ENCODE data around the gene SIRT3.

SIRT3 gene

DNA sequence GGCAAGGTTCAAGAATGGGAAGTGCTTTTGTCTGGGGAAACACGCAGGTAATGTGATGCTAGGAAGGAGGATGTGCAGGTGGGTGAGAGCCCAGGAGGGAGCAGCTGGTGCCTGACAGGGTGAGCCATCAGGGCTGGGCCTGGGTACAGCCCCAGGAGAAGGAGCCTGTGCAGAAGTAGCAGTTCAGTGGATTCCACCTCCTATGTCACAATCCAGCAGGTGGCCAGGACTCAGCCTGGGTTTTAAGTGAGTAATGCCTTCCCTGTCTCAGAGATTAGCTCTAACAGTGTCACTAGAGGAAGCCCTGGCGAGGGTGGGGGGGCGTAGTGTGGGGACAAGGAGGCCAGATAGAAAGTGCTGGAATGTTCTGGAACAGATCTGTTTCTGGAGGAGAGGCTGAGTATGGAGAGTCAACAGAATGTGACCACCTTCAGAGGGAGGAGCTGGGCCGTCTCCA is 20.5 kb downstream of the SIRT3 start:
- no peak for DNase-seq (ENCODE audit: low read depth, low spot score)

DNA sequence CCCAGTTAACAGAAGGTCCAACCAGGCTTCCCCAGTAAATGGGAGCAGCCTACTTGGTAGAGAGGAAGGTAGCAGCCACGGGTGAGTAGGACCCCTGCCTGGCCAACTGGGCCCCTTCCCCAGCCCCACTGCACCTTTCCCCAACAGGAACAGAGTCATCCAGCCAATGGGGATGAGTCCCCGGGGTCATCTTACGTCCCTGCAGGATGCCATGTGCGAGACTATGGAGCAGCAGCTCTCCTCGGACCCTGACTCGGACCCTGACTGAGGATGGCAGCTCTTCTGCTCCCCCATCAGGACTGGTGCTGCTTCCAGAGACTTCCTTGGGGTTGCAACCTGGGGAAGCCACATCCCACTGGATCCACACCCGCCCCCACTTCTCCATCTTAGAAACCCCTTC is 22.1 kb downstream of the SIRT3 start:
- DNase-seq (ENCODE audit: low read depth, low spot score) = no peak

DNA sequence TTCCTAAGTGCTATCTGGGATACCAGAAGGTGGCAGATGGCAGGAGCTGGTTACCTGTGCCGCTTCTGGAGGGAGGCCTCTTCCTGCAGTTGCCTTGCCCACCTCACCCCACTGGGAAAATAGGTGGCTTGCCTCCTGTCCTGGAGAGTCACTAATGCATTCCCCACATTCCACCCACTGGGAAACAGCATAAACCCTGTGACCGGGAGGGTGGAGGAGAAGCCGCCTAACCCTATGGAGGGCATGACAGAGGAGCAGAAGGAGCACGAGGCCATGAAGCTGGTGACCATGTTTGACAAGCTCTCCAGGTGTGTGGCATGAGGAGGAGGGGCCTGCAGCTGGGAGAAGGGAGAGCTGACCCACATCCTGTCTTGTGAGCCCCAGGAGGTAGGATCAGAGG is 23.0 kb downstream of the SIRT3 start:
- DNase-seq (ENCODE audit: low read depth, low spot score) = no peak

DNA sequence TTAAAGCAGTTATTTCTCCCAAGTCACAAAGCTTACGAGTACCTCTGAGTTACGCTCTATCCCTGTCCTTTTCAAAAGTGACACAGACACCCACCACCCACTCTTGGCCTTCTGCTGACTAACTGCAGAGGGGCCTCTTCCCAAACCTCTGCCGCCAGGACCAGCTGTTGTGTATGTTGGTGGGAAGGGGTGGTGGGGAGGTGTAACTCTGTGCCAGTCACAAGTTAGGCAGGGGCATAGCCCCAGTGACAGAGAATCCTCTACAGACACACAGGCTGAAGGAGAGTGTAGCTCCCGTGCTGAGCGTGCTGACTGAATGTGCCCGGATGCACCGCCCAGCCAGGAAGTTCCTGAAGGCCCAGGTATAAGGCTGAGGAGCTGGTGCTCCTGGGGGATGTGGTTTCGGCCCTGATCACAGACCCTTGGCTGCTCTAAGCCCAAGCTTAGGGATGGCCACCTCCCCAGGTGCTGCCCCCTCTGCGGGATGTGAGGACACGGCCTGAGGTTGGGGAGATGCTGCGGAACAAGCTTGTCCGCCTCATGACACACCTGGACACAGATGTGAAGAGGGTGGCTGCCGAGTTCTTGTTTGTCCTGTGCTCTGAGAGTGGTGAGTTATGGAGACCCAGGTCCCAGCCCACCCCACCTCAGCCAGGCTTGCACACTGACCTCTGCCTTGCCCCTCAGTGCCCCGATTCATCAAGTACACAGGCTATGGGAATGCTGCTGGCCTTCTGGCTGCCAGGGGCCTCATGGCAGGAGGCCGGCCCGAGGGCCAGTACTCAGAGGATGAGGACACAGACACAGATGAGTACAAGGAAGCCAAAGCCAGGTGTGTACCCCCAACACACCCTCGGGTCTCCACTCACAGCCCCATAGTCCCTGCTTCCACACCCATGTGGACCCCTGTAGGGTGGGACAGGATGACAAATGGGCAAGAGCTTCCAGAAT is 23.7 kb downstream of the SIRT3 start:
- DNase-seq (ENCODE audit: low read depth, low spot score) = no peak

DNA sequence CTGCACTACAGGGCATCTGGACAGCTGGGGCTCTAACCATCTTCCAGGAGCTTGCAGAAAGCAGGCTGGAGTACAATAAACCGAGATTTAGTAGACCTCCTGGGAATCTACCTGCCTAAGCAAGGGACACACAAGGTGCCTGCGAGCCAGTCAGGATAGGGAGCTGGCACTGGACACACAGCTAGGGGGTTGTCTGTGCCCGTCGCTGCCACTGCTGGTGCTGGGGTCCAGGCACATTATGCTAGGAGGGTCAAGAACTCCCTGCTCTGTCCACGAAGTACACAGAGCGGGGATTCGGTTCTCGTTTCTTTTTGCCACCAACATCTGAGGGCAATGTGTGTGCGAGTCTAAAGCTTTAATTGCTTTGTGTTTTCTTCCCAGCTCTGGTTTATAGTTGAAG is 24.4 kb downstream of the SIRT3 start:
- no peak for DNase-seq (ENCODE audit: low read depth, low spot score)

DNA sequence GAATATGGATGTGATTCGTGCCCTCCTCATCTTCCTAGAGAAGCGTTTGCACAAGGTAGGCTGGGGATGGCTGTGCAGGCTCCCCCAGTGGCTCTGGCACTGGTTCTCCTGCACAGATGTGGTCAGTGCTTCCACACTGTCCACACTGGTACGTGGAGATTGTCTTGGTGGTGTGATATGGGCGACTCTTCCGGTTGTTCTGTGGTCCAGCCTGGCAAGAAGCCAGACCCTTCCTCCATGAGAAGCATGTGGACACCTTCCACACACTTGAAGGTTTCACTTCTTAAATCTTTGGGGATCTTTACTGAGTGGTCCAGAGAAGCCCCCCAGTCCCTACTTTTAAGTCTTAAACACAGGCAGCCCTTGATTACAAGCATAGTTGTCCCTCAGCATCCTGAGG is 24.8 kb downstream of the SIRT3 start:
- no peak for DNase-seq (ENCODE audit: low read depth, low spot score)

DNA sequence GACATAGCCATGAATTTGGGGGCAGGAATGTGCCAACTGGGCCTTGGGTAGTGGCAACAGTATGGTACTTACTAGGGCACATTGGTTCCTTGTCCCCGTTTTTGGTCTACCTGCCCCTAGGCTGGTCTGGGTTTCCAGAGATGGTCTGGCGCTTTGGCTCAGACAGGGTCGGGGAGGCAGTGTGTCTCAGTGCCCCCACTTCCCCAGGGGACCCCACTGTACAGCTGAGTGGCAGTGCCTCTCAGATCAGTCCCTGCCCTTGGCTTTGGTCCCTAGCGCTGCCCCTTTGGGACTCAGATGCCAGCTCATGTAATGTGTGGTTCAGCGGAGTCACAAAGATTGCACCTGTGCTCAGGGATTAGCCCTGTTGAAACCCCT is 25.4 kb downstream of the SIRT3 start:
- no peak for DNase-seq (ENCODE audit: low read depth, low spot score)

DNA sequence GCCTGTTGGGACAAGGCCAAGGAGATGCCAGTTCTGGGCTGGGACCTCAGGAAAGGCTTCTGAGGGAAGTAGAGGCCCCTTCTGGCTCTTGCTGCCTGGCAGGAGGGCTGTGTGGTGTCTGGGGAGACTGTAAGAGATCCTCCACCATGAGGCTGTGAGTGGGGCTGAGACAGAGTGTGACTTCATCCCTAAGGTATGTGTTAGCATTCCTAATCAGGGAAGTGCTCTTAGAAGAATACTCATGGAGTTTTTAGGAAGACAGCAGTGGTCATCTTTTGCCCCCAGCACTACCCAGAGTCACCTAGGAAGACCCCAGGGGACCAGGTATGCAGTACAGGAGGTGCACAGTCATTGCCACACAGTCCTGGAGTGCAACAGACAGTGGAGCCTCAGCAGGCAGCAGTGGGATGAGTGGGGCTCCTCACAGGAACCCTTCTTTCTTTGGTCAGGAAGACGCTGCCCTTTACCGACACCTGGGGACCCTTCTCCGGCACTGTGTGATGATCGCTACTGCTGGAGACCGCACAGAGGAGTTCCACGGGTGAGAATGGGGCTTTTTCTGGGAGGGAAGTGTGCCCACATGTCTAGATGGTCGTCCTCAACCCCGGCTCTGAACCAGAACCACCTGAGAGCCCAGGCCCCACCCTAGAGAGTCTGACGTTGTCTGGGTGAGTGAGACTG is 25.9 kb downstream of the SIRT3 start:
- no peak for DNase-seq (ENCODE audit: low read depth, low spot score)

DNA sequence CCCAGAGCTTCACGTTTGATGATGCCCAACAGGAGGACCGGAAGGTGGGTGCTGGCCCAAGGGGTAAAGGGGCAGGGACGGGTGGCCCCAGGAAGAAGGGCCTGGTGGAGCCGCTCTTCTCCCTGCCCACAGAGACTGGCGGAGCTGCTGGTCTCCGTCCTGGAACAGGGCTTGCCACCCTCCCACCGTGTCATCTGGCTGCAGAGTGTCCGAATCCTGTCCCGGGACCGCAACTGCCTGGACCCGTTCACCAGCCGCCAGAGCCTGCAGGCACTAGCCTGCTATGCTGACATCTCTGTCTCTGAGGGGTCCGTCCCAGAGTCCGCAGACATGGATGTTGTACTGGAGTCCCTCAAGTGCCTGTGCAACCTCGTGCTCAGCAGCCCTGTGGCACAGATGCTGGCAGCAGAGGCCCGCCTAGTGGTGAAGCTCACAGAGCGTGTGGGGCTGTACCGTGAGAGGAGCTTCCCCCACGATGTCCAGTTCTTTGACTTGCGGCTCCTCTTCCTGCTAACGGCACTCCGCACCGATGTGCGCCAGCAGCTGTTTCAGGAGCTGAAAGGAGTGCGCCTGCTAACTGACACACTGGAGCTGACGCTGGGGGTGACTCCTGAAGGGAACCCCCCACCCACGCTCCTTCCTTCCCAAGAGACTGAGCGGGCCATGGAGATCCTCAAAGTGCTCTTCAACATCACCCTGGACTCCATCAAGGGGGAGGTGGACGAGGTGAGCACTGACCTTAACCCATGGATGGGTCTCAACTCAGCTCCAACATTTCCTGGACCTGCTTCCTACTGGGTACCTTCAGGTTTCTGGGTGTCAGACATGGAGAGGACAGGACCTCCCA is 26.6 kb downstream of the SIRT3 start:
- DNase-seq (ENCODE audit: low read depth, low spot score) = no peak

DNA sequence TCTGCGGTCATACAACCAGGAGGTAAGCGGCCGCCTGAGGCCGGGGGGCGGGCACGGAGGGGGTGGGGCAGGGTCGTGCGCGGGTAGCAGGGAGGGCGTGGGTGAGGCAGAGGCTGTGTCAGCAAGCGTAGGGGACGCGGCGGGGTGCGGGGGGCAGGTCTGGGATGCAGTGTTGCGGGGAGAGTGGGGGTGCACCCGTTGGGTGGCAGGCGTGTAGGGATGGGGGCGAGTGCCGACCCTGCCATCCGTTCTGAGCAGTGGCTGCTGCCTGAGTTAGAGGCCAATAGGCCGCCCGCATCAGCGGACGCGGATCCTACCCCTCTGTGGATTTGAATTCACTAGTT is 27.3 kb downstream of the SIRT3 start:
- DNase-seq (ENCODE audit: low read depth, low spot score) = no peak

DNA sequence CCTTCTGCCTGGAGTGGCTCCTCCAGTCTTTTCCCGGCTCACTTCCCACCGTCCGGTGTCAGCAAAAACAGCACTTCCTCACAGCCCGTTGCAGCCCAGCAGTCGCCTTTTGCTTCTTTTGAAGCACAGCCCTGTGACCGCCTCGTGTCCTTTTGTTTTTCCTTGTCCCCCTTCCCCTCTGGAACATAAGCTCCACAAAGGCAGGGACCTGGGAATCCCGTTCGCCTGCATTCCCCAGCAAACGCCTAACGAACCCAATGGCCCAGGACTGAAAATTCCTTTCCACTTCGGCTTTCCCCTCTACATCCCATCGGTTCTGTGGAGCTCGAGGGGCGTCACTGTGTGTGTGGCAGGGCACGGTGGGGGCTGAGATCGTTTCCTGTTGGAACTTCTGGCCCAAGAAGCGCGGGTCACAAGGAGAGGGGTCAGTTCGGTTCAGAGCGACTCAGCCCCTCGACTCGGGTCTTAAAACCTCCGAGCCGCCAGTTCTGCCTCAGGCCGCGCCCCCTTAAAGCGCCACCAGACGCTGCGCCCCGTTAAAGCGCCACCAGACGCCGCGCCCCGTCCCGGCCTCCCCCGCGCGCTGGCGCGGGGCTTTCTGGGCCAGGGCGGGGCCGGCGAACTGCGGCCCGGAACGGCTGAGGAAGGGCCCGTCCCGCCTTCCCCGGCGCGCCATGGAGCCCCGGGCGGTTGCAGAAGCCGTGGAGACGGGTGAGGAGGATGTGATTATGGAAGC is 27.8 kb downstream of the SIRT3 start:
- DNase-seq (ENCODE audit: low read depth, low spot score) = peak; percentile 65

DNA sequence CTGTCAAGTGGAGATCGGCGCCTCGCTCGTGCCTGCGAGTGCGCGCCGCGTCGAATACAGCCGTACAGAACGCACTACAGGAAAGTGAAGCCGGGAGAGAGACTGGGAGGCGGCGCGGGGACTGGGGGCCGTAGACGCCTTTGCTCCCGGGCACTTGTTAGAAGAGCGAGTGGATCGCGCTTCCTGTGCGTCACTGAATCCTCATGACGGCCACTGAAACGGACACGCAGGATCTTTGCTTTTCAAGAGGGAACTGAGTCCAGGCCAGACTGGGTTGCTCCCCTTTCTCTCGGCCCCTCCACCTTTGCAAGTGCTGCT is 28.3 kb downstream of the SIRT3 start:
- DNase-seq (ENCODE audit: low read depth, low spot score) = no peak

DNA sequence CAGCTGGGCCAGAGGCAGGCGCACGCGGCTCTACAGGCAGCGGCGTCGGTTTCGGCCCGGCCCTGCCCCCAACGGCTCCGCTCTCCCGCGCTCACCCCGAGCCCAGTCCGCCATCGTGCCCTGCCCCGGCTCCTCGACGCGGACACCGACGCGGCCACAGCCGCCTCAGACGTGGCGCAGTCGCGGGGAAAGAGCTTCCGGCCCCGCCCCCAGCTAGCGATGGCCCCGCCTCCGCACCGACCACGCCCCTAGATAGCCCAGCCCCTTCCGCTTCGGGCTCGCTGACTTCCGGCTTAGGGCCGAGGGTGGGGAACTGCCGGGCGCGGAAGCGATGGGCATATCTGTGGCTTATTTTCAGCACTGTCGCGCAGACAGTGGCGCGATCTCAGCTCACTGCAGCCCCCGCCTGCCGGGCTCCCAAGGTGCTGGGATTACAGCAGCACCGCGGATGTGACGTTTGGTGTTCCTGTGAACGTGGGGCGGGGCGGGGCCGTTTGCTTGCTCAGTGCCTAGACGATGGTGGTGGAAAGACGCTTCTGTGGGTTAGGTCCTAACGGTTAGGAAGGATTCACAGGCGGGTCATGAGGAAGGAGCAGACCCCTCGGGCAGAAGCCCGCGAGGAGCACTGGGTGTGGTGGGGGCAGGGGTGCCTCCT is 28.8 kb downstream of the SIRT3 start, which contains the start of the genes BET1L and RIC8A:
Gene BET1L (minus strand): TSS at position 192 of the 655 bp plus-strand sequence. CDS start 78 bp downstream, at position 114.
Gene RIC8A (plus strand): TSS at position 501 of the 655 bp plus-strand sequence. CDS start 1,147 bp downstream, outside the sequence.
- peak; percentile 94 for DNase-seq (ENCODE audit: low read depth, low spot score)

DNA sequence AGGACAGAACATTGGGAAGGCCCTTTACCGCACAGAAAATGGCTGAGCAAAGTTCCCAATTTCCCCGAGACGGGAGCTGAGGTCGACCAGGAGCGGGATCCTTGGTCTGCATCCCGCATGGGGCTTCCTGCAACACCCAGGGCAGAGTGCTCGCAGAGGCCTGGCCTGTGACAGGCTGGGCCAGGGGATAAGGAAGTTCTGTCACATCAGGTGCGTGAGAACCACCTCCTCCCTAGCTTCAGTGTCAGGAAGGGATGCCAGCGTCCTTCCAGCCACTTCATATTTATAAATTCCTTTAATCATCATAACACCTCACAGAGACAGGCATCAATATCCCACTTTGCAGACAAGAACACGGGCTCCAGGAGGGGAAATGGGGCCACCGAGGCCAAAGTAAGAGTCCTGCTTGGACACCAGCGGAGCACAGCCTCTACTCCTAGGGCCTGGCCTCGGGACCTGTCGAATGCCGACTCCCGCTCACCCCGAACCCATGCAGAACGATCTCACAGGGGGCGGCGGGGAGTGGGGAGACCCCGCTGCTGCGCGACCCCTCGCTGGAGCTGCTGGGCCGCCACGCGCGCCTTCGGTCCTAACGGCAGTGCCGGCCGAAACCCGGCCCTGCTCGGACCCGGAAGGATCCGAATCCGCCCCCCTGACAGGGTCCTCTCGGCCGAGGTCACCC is 29.5 kb downstream of the SIRT3 start:
- DNase-seq (ENCODE audit: low read depth, low spot score) = no peak

DNA sequence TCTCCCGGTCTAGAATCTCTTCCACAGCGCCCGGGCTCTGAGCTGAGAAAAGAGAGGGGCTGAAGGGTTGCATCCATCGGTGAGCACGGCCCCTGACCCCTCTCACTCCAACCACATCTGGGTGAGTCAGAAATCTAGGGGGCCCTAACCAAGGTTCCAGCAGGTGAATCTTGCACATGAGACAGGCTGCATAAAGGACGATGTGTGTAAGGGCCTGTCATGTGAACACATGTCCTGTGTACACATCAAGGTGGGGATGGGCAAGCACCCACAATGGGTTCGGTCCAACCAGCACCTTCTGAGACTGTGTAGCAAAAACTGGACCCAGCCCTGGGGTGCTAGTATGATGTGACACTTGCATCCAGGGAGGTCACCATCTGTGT is 30.1 kb downstream of the SIRT3 start:
- no peak for DNase-seq (ENCODE audit: low read depth, low spot score)

DNA sequence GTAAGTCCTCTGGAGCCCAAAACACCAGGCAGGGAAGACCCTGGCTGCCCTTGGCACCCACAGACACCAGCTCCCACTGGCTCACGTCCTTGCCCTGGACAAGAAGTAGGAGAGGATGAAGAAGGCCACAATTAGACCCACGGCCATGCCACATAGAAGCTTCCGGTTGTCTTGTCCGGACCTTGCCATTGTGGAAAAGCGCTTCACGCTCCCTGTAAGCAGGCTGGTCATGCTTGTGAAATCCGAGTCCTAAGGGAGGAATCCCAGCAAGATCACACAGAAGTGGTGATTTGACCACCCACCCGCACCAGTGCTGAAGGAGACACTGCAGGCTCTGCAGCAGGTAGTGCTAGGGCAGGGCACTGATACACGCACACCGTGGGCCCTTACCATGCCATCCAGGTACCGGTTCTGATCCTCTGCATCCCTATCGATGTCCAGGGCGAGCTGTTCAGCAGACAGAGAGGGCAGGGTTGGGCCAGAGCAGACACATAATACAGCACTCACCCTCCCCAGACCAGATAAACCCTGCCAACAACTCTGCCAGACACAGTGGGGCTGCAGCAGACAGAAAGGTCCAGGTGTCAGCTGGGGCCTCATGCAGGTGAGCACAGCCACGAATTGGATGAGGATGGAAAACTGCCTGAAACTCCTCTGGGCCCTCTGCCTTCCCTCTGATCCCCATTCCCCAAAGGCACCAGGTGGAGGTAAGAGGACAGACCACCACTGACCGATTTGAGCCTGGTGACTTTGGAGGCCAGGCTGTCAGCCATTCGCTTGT is 30.7 kb downstream of the SIRT3 start:
- no peak for DNase-seq (ENCODE audit: low read depth, low spot score)

DNA sequence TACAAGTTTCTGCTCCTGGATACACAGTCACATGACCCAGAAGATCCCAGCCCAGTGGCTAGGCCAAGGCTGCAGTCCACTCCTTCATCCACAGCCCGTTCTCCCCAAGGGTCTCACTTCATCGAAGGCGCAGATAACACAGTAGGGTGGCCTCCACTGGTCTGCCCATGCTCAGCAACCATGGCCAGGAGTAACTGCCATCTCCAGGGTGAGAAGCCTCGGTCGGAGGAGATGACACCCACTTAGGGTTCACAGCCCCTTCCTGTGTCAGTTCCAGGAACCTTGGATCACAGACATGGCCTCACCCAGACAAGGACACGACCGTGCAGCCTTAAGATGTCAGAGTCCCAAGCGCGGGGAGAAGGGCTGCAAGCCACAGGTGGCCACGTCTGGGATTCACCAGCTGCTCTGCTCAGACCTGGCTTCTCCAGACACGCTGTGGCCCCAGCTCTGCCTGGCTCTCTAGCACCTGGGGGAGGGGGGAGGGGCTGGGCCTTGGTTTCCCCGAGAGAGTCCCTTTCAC is 31.5 kb downstream of the SIRT3 start:
- DNase-seq (ENCODE audit: low read depth, low spot score) = no peak

DNA sequence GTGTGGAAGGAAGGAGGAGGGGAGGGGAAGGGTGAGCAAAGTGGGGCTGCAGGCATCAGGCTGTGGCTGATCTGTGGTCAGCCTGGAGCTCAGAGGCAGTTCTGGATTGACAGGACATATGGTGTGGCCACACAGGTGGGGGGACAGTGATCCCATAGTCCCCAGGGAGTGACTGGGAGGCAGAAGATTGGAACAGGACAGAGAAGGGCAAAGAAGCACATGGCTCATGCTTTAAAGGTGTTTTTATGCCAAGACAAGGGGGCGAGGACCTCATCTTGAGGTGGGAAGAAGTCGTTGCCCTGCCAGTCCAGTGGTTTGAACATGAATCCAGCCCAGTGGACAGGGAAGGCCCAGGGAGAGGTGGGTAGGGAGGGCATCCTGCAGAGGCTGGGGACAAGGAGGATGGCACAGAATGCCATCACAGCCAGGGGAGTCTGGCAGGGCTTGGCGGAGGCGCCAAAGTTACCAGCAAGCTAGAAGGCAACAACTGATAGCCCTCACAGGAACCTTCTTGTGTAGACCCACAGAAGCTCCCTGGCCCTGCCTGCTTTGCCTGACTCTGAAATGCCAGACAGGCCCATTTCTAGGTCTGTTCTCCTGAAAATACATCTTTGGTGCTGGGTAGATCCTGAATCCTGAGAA is 32.1 kb downstream of the SIRT3 start:
- DNase-seq (ENCODE audit: low read depth, low spot score) = no peak

Data from activated naive CD8-positive, alpha-beta T cell treated with anti-CD3 and anti-CD28 coated beads, Interleukin-2, amount 50 U/mL, for 16 hours (primary cell).